Neural crest cell (in vitro differentiated cells): Measurements from ENCODE around the gene IL1R2. TPM values are rescaled to one million over a fixed set of nuclear protein-coding genes. Genes with fewer than 3 reads are reported as not detected.

Source experiments
- DNase-seq: peaks from one replicate; pipeline ENCODE4 v3.0.0; 2021; ENCODE audit warnings: low read depth, mixed read lengths, low spot score
- H3K27ac Mint-ChIP-seq: one replicate; pipeline ENCODE4 v1.8.0; 2021; ENCODE audit warnings: mild to moderate bottlenecking, mixed read lengths; ENCODE audit not compliant: unreplicated experiment
- H3K27me3 Mint-ChIP-seq: 2 replicates; pipeline ENCODE4 v1.8.0; 2021; ENCODE audit warnings: low read depth, mild to moderate bottlenecking, mixed read lengths
- H3K36me3 Mint-ChIP-seq: 2 replicates; pipeline ENCODE4 v1.8.0; 2021; ENCODE audit warnings: low read depth, mild to moderate bottlenecking, mixed read lengths
- H3K4me1 Mint-ChIP-seq: 2 replicates; pipeline ENCODE4 v1.8.0; 2021; ENCODE audit warnings: mixed read lengths
- H3K4me3 Mint-ChIP-seq: one replicate; pipeline ENCODE4 v1.8.0; 2021; ENCODE audit warnings: mild to moderate bottlenecking, mixed read lengths
- H3K9me3 Mint-ChIP-seq: 2 replicates; pipeline ENCODE4 v1.8.0; 2021; ENCODE audit warnings: mixed read lengths
- total RNA-seq: library from RNA; stranded (reverse); gene quantifications from 2 replicates; pipeline ENCODE4 v1.2.1, GENCODE V29; 2021
- TF ChIP-seq, protein P1 (sequence below): fragments of 200-600 bp; sonication (generic); conservative IDR thresholded peaks from 2 replicates; pipeline ENCODE4 v1.5.0; 2021; ENCODE audit warnings: antibody characterized with exemption, mild to moderate bottlenecking

IL1R2 gene
- total RNA-seq, 1 donor from 2014 or later, result not detected

- DNase-seq, result no peak
- TF ChIP-seq, protein P1, sequence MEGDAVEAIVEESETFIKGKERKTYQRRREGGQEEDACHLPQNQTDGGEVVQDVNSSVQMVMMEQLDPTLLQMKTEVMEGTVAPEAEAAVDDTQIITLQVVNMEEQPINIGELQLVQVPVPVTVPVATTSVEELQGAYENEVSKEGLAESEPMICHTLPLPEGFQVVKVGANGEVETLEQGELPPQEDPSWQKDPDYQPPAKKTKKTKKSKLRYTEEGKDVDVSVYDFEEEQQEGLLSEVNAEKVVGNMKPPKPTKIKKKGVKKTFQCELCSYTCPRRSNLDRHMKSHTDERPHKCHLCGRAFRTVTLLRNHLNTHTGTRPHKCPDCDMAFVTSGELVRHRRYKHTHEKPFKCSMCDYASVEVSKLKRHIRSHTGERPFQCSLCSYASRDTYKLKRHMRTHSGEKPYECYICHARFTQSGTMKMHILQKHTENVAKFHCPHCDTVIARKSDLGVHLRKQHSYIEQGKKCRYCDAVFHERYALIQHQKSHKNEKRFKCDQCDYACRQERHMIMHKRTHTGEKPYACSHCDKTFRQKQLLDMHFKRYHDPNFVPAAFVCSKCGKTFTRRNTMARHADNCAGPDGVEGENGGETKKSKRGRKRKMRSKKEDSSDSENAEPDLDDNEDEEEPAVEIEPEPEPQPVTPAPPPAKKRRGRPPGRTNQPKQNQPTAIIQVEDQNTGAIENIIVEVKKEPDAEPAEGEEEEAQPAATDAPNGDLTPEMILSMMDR, result no peak
- H3K36me3 Mint-ChIP-seq, result no peaks in the 10 kb centered on the region
- H3K27me3 Mint-ChIP-seq, result no peaks in the 10 kb centered on the region
- no peak overlapping the region for H3K27ac Mint-ChIP-seq
- H3K9me3 Mint-ChIP-seq, result no peaks in the 10 kb centered on the region
- no peak overlapping the region for H3K4me3 Mint-ChIP-seq
- H3K4me1 Mint-ChIP-seq, result peaks cover 4% of the 10 kb centered on the region
Observed at GRCh38 chr2:102008490-102008889, 16.7 kb downstream of the IL1R2 start.

DNA sequence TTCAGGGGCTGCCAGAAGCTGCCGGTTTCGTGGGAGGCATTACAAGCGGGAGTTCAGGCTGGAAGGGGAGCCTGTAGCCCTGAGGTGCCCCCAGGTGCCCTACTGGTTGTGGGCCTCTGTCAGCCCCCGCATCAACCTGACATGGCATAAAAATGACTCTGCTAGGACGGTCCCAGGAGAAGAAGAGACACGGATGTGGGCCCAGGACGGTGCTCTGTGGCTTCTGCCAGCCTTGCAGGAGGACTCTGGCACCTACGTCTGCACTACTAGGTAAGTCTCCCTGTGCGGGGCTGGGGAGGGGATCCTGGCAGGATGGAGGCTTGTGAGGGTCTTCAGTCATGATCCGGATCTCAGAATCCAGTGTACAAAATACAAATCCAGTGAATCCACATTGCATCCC lies 17.8 kb downstream of the IL1R2 start:
- Mint-ChIP-seq H3K27me3 (no peaks in the 10 kb centered on the region), H3K27ac (no peak overlapping the region), H3K36me3 (no peaks in the 10 kb centered on the region), H3K9me3 (no peaks in the 10 kb centered on the region), H3K4me3 (no peak overlapping the region), H3K4me1 (peaks cover 4% of the 10 kb centered on the region)
- TF ChIP-seq, protein P1, result no peak
- DNase-seq, result no peak

- peaks cover 4% of the 10 kb centered on the region for H3K4me1 Mint-ChIP-seq
- no peaks in the 10 kb centered on the region for H3K27me3 Mint-ChIP-seq
- TF ChIP-seq, protein P1, result no peak
- no peak overlapping the region for H3K27ac Mint-ChIP-seq
- H3K4me3 Mint-ChIP-seq, result no peak overlapping the region
- H3K36me3 Mint-ChIP-seq, result no peaks in the 10 kb centered on the region
- H3K9me3 Mint-ChIP-seq, result no peaks in the 10 kb centered on the region
- no peak for DNase-seq
Observed at GRCh38 chr2:102010902-102011301, 19.1 kb downstream of the IL1R2 start.

GRCh38 chr2:102012061-102012614 lies 20.4 kb downstream of the IL1R2 start:
- Mint-ChIP-seq H3K4me3 (no peak overlapping the region), H3K27me3 (no peaks in the 10 kb centered on the region), H3K36me3 (no peaks in the 10 kb centered on the region), H3K9me3 (no peaks in the 10 kb centered on the region), H3K27ac (no peak overlapping the region), H3K4me1 (no peaks in the 10 kb centered on the region)
- TF ChIP-seq, protein P1, result no peak
- no peak for DNase-seq

- no peaks in the 10 kb centered on the region for H3K9me3 Mint-ChIP-seq
- H3K36me3 Mint-ChIP-seq, result no peaks in the 10 kb centered on the region
- peak overlapping the region; percentile 35 for H3K27ac Mint-ChIP-seq
- no peaks in the 10 kb centered on the region for H3K27me3 Mint-ChIP-seq
- H3K4me3 Mint-ChIP-seq, result no peak overlapping the region
- no peak for DNase-seq
- no peaks in the 10 kb centered on the region for H3K4me1 Mint-ChIP-seq
- TF ChIP-seq, protein P1, result no peak
Observed at GRCh38 chr2:102013206-102014040, 21.7 kb downstream of the IL1R2 start.
